ENCODE results near the gene APBB1IP.

APBB1IP gene

DNA sequence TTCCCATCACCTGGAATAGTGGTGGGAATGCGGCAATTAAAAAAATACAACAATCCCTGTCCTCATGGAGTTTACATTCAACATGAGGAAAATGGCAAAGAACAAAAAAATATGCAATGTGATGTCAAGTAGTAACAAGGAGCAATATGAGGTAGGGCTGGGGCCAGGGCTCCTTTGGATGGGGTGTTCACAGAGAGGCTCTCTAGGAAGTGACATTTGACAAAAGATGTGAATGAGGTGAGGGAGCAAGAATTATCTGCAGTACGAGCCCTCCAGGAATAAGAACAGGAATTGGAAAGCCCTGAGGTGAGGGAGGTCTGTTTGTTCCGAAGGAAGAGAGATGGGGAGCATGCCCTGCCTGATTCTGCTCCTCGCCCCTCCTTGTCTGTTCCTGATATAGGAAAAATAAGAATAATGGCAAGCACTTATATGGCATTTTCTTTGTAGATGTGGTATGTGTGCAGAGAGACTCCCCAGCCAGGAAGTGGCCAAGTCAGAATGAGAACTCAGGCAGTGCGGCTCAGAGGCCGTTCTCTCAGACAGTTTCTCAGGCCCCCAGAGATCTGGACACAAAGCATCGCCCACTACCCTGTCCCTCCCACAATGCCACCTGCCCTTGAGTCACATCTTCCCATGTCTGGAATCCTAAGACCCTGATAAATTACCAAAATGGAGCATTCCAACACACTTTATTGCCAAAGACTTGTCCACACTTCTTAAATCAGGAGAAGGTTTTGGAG is 105.6 kb downstream of the APBB1IP start:
- Histone ChIP-seq H2AFZ (ENCODE audit: low read depth, low read length, severe bottlenecking) (no peak overlapping the region), H3K9me2 (replicated peaks; ENCODE audit: insufficient read depth, low read length) (no peaks in the 10 kb centered on the region), H3K27me3 (ENCODE audit: low read length) (no peaks in the 10 kb centered on the region), H3K9me3 (ENCODE audit: insufficient read depth, low read length) (no peaks in the 10 kb centered on the region), H3K4me2 (ENCODE audit: low read depth, low read length, poor library complexity, severe bottlenecking) (no peak overlapping the region), H3F3A (ENCODE audit: insufficient read depth) (peaks cover 17% of the 10 kb centered on the region; the same call in 1 of the 2 replicates), H3K36me3 (ENCODE audit: low read length) (peaks cover 24% of the 10 kb centered on the region; the same call in 1 of the 2 replicates), H3K4me3 (ENCODE audit: insufficient read depth, low read length, poor library complexity, severe bottlenecking) (no peak overlapping the region), H3K9ac (ENCODE audit: low read length) (no peak overlapping the region), H3K27ac (ENCODE audit: low read depth, low read length) (no peak overlapping the region), H4K20me1 (ENCODE audit: low read depth, low read length) (no peaks in the 10 kb centered on the region), H3K79me2 (ENCODE audit: insufficient read depth, low read length) (no peaks in the 10 kb centered on the region)
- no peak for TF ChIP-seq EZH2phosphoT487 (conservative IDR thresholded peaks at IDR 0.05; ENCODE audit: low read length)
- TF ChIP-seq, protein P1, sequence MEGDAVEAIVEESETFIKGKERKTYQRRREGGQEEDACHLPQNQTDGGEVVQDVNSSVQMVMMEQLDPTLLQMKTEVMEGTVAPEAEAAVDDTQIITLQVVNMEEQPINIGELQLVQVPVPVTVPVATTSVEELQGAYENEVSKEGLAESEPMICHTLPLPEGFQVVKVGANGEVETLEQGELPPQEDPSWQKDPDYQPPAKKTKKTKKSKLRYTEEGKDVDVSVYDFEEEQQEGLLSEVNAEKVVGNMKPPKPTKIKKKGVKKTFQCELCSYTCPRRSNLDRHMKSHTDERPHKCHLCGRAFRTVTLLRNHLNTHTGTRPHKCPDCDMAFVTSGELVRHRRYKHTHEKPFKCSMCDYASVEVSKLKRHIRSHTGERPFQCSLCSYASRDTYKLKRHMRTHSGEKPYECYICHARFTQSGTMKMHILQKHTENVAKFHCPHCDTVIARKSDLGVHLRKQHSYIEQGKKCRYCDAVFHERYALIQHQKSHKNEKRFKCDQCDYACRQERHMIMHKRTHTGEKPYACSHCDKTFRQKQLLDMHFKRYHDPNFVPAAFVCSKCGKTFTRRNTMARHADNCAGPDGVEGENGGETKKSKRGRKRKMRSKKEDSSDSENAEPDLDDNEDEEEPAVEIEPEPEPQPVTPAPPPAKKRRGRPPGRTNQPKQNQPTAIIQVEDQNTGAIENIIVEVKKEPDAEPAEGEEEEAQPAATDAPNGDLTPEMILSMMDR (IDR thresholded peaks at IDR 0.05; ENCODE audit: insufficient read depth, low read length, poor library complexity, severe bottlenecking), result no peak

DNA sequence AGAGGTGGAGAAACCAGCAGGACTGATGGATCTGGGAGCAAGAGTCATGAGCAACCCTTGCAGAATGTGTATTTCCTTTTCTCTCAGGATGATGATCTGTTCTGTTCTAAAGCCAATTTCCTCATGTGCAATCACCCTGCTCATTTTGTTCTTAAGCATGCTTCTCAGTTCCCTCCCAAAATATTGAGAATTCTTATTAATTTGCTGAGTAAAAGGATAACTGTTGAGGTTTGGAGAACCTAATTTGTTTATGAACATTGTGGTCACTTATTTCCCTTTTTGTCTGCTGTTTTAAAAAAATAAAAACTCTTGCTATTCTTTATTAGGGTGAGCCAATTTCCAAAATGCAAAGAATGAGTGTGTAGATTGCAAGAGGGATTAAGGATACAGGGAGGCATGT is 106.8 kb downstream of the APBB1IP start:
- no peak overlapping the region for H3K27ac ChIP-seq (ENCODE audit: low read depth, low read length)
- no peaks in the 10 kb centered on the region for H4K20me1 ChIP-seq (ENCODE audit: low read depth, low read length)
- no peak overlapping the region for H3K4me2 ChIP-seq (ENCODE audit: low read depth, low read length, poor library complexity, severe bottlenecking)
- no peak overlapping the region for H3K9ac ChIP-seq (ENCODE audit: low read length)
- TF ChIP-seq, protein P1 (IDR thresholded peaks at IDR 0.05; ENCODE audit: insufficient read depth, low read length, poor library complexity, severe bottlenecking), result no peak
- no peak for TF ChIP-seq EZH2phosphoT487 (conservative IDR thresholded peaks at IDR 0.05; ENCODE audit: low read length)
- peaks cover 31% of the 10 kb centered on the region; the same call in 1 of the 2 replicates for H3K36me3 ChIP-seq (ENCODE audit: low read length)
- H2AFZ ChIP-seq (ENCODE audit: low read depth, low read length, severe bottlenecking), result no peak overlapping the region
- H3K27me3 ChIP-seq (ENCODE audit: low read length), result no peaks in the 10 kb centered on the region
- H3K9me3 ChIP-seq (ENCODE audit: insufficient read depth, low read length), result no peaks in the 10 kb centered on the region
- H3K79me2 ChIP-seq (ENCODE audit: insufficient read depth, low read length), result no peaks in the 10 kb centered on the region
- no peak overlapping the region for H3K4me3 ChIP-seq (ENCODE audit: insufficient read depth, low read length, poor library complexity, severe bottlenecking)
- H3F3A ChIP-seq (ENCODE audit: insufficient read depth), result peaks cover 25% of the 10 kb centered on the region; the same call in 1 of the 2 replicates
- no peaks in the 10 kb centered on the region for H3K9me2 ChIP-seq (replicated peaks; ENCODE audit: insufficient read depth, low read length)

DNA sequence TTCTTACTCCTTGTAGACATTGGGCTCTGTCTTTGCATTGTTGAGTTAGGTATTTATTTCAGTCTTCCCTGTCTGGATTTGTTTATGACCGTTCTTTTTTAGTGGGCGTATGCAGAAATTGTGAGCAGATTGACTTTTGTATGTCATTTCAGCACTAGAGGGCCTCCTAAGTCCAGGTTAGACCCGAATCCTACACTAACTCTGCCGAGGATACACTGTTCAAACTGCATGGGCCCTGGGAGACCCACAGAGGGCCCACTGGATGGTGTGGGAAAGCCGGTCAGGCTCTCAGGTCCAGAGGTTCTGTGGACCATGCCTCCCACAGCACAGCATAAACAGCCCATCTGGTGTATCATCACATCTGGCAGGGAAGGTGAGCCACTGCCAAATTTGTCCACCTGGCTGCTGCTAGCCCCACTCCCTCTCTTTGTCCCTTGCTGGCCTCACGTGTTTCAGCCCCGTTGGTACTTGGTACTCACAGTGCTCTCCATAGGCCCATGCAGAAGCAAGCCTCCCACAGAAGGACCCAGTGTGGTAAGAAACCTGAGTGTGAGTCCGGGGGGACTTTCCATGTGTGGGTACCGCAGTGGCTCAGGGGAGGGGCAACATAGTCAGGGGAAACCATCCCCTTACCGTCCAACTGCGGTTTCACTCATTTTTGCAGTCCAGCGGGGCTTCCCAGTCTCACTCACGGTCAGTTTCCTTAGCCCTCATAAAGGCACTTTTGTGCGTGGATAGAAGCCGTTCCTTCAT is 112.8 kb downstream of the APBB1IP start:
- H3F3A ChIP-seq (ENCODE audit: insufficient read depth), result peaks cover 26% of the 10 kb centered on the region; the same call in 1 of the 2 replicates
- H3K4me2 ChIP-seq (ENCODE audit: low read depth, low read length, poor library complexity, severe bottlenecking), result no peak overlapping the region
- H4K20me1 ChIP-seq (ENCODE audit: low read depth, low read length), result no peaks in the 10 kb centered on the region
- no peaks in the 10 kb centered on the region for H3K27me3 ChIP-seq (ENCODE audit: low read length)
- no peak overlapping the region for H3K4me3 ChIP-seq (ENCODE audit: insufficient read depth, low read length, poor library complexity, severe bottlenecking)
- TF ChIP-seq, protein P1 (IDR thresholded peaks at IDR 0.05; ENCODE audit: insufficient read depth, low read length, poor library complexity, severe bottlenecking), result no peak
- no peak for TF ChIP-seq EZH2phosphoT487 (conservative IDR thresholded peaks at IDR 0.05; ENCODE audit: low read length)
- no peak overlapping the region for H2AFZ ChIP-seq (ENCODE audit: low read depth, low read length, severe bottlenecking)
- H3K27ac ChIP-seq (ENCODE audit: low read depth, low read length), result no peak overlapping the region
- H3K36me3 ChIP-seq (ENCODE audit: low read length), result peaks cover 32% of the 10 kb centered on the region; the same call in 1 of the 2 replicates
- H3K9me3 ChIP-seq (ENCODE audit: insufficient read depth, low read length), result no peaks in the 10 kb centered on the region
- H3K9ac ChIP-seq (ENCODE audit: low read length), result no peak overlapping the region
- H3K79me2 ChIP-seq (ENCODE audit: insufficient read depth, low read length), result no peaks in the 10 kb centered on the region
- no peaks in the 10 kb centered on the region for H3K9me2 ChIP-seq (replicated peaks; ENCODE audit: insufficient read depth, low read length)
